HG03460 (cell line): ENCODE data around the gene UBA3.

Source experiments
- ATAC-seq: cut with Tn5 transposase; IDR thresholded peaks from one replicate; pipeline ENCODE4 v1.9.1; 2021; ENCODE audit not compliant: unreplicated experiment

The UBA3 gene

GRCh38 chr3:69079269-69080159, 651 bp downstream of the UBA3 start:
- no peak for ATAC-seq

- ATAC-seq: no peak
Measured at GRCh38 chr3:69072928-69073327, 7.2 kb downstream of the UBA3 start.

- ATAC-seq: no peak
Measured at GRCh38 chr3:69066121-69066520, 14.0 kb downstream of the UBA3 start.

- ATAC-seq: no peak
Measured at GRCh38 chr3:69065318-69065964, 14.7 kb downstream of the UBA3 start.

GRCh38 chr3:69063636-69064035, 16.5 kb downstream of the UBA3 start:
- no peak for ATAC-seq

- ATAC-seq: no peak
Measured at GRCh38 chr3:69059688-69060087, 20.5 kb downstream of the UBA3 start.

GRCh38 chr3:69058947-69059224, 21.3 kb downstream of the UBA3 start:
- no peak for ATAC-seq

GRCh38 chr3:69058180-69058946, 21.8 kb downstream of the UBA3 start:
- peak; percentile 100 for ATAC-seq

- ATAC-seq: peak; percentile 1
Measured at GRCh38 chr3:69052472-69052898, 27.7 kb downstream of the UBA3 start.

GRCh38 chr3:69051756-69052471, 28.3 kb downstream of the UBA3 start, which contains the start of gene TMF1:
Gene TMF1 (minus strand): TSS chr3:69052333. CDS start chr3:69052086, 247 bp downstream.
- ATAC-seq: peak; percentile 98

GRCh38 chr3:69048990-69049389, 31.2 kb downstream of the UBA3 start:
- ATAC-seq: no peak

GRCh38 chr3:69044608-69045007, 35.6 kb downstream of the UBA3 start:
- ATAC-seq: no peak

- ATAC-seq: no peak
Measured at GRCh38 chr3:69033470-69033869, 46.7 kb downstream of the UBA3 start.

- no peak for ATAC-seq
Measured at GRCh38 chr3:69032737-69033136, 47.4 kb downstream of the UBA3 start.

- ATAC-seq: no peak
Measured at GRCh38 chr3:69032142-69032541, 48.0 kb downstream of the UBA3 start.

GRCh38 chr3:69031635-69032034, 48.5 kb downstream of the UBA3 start:
- ATAC-seq: no peak

- ATAC-seq: no peak
Measured at GRCh38 chr3:69020857-69021256, 59.3 kb downstream of the UBA3 start.

GRCh38 chr3:69020424-69020823, 59.7 kb downstream of the UBA3 start:
- no peak for ATAC-seq

- no peak for ATAC-seq
Measured at GRCh38 chr3:69016901-69017300, 63.3 kb downstream of the UBA3 start.

GRCh38 chr3:69016102-69016501, 64.1 kb downstream of the UBA3 start:
- no peak for ATAC-seq

- ATAC-seq: no peak
Measured at GRCh38 chr3:69014022-69014580, 66.1 kb downstream of the UBA3 start.
